ENCODE measurements around the gene CDH23. TPM values are rescaled to one million over a fixed set of nuclear protein-coding genes. Genes with fewer than 3 reads are reported as not detected.

The CDH23 gene
- total and polyA plus RNA-seq, 2 of the 8 experiments (the other 6 are each of a cell fraction or from before 2014, with no cell fraction given), result 1.9 to 4.9 TPM

GRCh38 chr10:71461457-71461856 lies 64.7 kb downstream of the CDH23 start (continued):
- TF ChIP-seq CHD7 (IDR thresholded peaks at IDR 0.05; ENCODE audit: insufficient replicate concordance, low read length) (no peak), SIX5 (IDR thresholded peaks at IDR 0.05; ENCODE audit: low read depth, low read length) (no peak), KDM5A (IDR thresholded peaks at IDR 0.05; ENCODE audit: low read length) (no peak), E2F6 (IDR thresholded peaks at IDR 0.05) (no peak)
